GM23338 (cell line): ENCODE results near the gene CCDC175.

Experiments used
- EZH2 ChIP-seq: fragments of 200-600 bp; sonication (generic); IDR thresholded peaks from one replicate; pipeline ENCODE4 v1.8.0; 2017; ENCODE audit warnings: antibody characterized with exemption, mild to moderate bottlenecking, low read depth; ENCODE audit not compliant: unreplicated experiment
- JUNB ChIP-seq: IDR thresholded peaks from one replicate; pipeline ENCODE4 v1.6.1; 2016; ENCODE audit warnings: antibody characterized with exemption; ENCODE audit not compliant: unreplicated experiment
- TF ChIP-seq, protein P1 (sequence below), 2 experiments: fragments of 200-600 bp in 1 of 2; sonication (generic) in 1 of 2; conservative IDR thresholded peaks; 2 replicates each; pipeline versions ENCODE4 v1.5.1 to v1.6.1; 2016 to 2017; ENCODE audit warnings: antibody characterized with exemption in 2 of 2, low read depth in 2 of 2, mild to moderate bottlenecking in 2 of 2, moderate library complexity in 1 of 2
- TF ChIP-seq, protein P2 (sequence below): IDR thresholded peaks from one replicate; pipeline ENCODE4 v1.6.1; 2018; ENCODE audit warnings: antibody characterized with exemption; ENCODE audit not compliant: unreplicated experiment

DNA sequence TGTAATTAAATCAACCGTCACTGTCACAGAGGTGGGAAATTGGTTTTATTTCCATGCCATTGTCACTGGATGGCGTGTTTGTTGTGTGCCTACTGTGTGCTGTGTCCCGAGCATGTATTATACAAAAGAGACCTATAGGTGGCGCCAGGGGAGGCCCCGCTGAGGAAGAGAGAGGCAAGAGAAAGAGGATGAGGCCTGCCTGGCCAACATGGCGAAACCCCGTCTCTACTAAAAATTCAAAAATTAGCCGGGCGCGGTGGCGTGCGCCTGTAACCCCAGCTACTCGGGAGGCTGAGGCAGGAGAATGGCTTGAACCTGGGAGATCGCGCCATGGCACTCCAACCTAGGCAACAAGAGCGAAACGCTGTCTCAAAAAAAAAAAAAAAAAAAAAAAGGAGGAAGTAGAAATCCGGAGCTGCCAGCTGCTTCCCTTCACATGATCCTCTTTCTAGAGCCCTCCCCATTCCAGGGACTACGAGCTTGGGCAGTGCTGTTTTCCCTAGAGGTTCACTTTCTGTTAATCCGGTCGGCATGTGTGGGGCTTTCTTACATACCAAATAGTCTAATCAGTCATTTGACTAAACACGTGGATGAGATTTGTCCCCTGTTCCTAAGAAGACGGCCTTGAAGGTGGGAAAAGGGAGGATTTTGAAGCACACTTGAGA lies 6.4 kb upstream of the CCDC175 start:
- TF ChIP-seq JUNB (no peak), EZH2 (no peak)
- TF ChIP-seq, protein P1, sequence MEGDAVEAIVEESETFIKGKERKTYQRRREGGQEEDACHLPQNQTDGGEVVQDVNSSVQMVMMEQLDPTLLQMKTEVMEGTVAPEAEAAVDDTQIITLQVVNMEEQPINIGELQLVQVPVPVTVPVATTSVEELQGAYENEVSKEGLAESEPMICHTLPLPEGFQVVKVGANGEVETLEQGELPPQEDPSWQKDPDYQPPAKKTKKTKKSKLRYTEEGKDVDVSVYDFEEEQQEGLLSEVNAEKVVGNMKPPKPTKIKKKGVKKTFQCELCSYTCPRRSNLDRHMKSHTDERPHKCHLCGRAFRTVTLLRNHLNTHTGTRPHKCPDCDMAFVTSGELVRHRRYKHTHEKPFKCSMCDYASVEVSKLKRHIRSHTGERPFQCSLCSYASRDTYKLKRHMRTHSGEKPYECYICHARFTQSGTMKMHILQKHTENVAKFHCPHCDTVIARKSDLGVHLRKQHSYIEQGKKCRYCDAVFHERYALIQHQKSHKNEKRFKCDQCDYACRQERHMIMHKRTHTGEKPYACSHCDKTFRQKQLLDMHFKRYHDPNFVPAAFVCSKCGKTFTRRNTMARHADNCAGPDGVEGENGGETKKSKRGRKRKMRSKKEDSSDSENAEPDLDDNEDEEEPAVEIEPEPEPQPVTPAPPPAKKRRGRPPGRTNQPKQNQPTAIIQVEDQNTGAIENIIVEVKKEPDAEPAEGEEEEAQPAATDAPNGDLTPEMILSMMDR (conservative IDR thresholded peaks at IDR 0.05; ENCODE audit: low read depth in 2 of 2) = peak; percentile 75 to 77
- TF ChIP-seq, protein P2, sequence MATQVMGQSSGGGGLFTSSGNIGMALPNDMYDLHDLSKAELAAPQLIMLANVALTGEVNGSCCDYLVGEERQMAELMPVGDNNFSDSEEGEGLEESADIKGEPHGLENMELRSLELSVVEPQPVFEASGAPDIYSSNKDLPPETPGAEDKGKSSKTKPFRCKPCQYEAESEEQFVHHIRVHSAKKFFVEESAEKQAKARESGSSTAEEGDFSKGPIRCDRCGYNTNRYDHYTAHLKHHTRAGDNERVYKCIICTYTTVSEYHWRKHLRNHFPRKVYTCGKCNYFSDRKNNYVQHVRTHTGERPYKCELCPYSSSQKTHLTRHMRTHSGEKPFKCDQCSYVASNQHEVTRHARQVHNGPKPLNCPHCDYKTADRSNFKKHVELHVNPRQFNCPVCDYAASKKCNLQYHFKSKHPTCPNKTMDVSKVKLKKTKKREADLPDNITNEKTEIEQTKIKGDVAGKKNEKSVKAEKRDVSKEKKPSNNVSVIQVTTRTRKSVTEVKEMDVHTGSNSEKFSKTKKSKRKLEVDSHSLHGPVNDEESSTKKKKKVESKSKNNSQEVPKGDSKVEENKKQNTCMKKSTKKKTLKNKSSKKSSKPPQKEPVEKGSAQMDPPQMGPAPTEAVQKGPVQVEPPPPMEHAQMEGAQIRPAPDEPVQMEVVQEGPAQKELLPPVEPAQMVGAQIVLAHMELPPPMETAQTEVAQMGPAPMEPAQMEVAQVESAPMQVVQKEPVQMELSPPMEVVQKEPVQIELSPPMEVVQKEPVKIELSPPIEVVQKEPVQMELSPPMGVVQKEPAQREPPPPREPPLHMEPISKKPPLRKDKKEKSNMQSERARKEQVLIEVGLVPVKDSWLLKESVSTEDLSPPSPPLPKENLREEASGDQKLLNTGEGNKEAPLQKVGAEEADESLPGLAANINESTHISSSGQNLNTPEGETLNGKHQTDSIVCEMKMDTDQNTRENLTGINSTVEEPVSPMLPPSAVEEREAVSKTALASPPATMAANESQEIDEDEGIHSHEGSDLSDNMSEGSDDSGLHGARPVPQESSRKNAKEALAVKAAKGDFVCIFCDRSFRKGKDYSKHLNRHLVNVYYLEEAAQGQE = no peak
